ENCODE data around the gene CAV3. TPM values are rescaled to one million over a fixed set of nuclear protein-coding genes. Genes with fewer than 3 reads are reported as not detected.

CAV3 gene
- polyA plus RNA-seq, 3 donors: not detected

- Histone ChIP-seq H3K27me3 (ENCODE audit: control insufficient read depth in 2 of 2, insufficient read depth in 2 of 2, low read length in 2 of 2) (no peaks in the 10 kb centered on the region), H3K79me2 (ENCODE audit: insufficient read depth, low read length) (no peaks in the 10 kb centered on the region), H3K9me3 (replicated peaks in 1 of 2; ENCODE audit: control insufficient read depth in 1 of 2, insufficient read depth in 1 of 2, low read length in 2 of 2) (no peaks in the 10 kb centered on the region), H3K36me3 (replicated peaks in 1 of 2; ENCODE audit: control insufficient read depth in 1 of 2, insufficient read depth in 2 of 2, low read length in 2 of 2) (no peaks in the 10 kb centered on the region), H3K9ac (ENCODE audit: insufficient read depth, low read length, poor library complexity, severe bottlenecking) (no peak overlapping the region), H3K4me3 (replicated peaks in 1 of 3; ENCODE audit: low read depth in 2 of 3, low read length in 3 of 3) (no peak overlapping the region), H4K20me1 (ENCODE audit: insufficient read depth, low read length) (no peaks in the 10 kb centered on the region), H2AFZ (ENCODE audit: insufficient read depth, low read depth, low read length, poor library complexity, severe bottlenecking) (no peak overlapping the region), H3K4me1 (ENCODE audit: control insufficient read depth in 1 of 2, insufficient read depth in 2 of 2, low read length in 2 of 2) (no peaks in the 10 kb centered on the region), H3K27ac (ENCODE audit: low read depth in 1 of 2, low read length in 2 of 2) (no peak overlapping the region), H3K4me2 (replicated peaks; ENCODE audit: extremely low read depth, low read length, poor library complexity, severe bottlenecking) (no peak overlapping the region)
- DNase-seq: no peak
- H3K4me3 Mint-ChIP-seq: no peak overlapping the region
- H3K9me3 Mint-ChIP-seq: no peaks in the 10 kb centered on the region
- H3K27ac Mint-ChIP-seq: no peak overlapping the region
- H3K27me3 Mint-ChIP-seq (ENCODE audit: low read depth in 3 of 3): peaks cover 0 to 16% (median 9%) of the 10 kb centered on the region in 3 donors
- intact Hi-C loops (cut with micrococcal nuclease): no loop called here
- no CpG with 5 or more reads among the region's 1 CpG for WGBS (ENCODE audit: insufficient coverage)
- TF ChIP-seq CTCF (IDR thresholded peaks at IDR 0.05): no peak
- H3K36me3 Mint-ChIP-seq: no peaks in the 10 kb centered on the region
- no peaks in the 10 kb centered on the region for H3K4me1 Mint-ChIP-seq
Observed at GRCh38 chr3:8734908-8735307, 1.3 kb downstream of the CAV3 start.

GRCh38 chr3:8736436-8736835, 2.8 kb downstream of the CAV3 start:
- Mint-ChIP-seq H3K9me3 (no peaks in the 10 kb centered on the region), H3K27ac (no peak overlapping the region), H3K4me3 (no peak overlapping the region), H3K4me1 (no peaks in the 10 kb centered on the region), H3K27me3 (ENCODE audit: low read depth in 3 of 3) (peaks cover 0 to 16% (median 13%) of the 10 kb centered on the region in 3 donors), H3K36me3 (no peaks in the 10 kb centered on the region)
- TF ChIP-seq CTCF (IDR thresholded peaks at IDR 0.05): no peak
- Histone ChIP-seq H2AFZ (ENCODE audit: insufficient read depth, low read depth, low read length, poor library complexity, severe bottlenecking) (no peak overlapping the region), H3K4me2 (replicated peaks; ENCODE audit: extremely low read depth, low read length, poor library complexity, severe bottlenecking) (no peak overlapping the region), H3K27me3 (ENCODE audit: control insufficient read depth in 2 of 2, insufficient read depth in 2 of 2, low read length in 2 of 2) (peaks cover 0 to 3% of the 10 kb centered on the region in 2 donors), H3K9ac (ENCODE audit: insufficient read depth, low read length, poor library complexity, severe bottlenecking) (no peak overlapping the region), H3K4me1 (ENCODE audit: control insufficient read depth in 1 of 2, insufficient read depth in 2 of 2, low read length in 2 of 2) (no peaks in the 10 kb centered on the region), H3K9me3 (replicated peaks in 1 of 2; ENCODE audit: control insufficient read depth in 1 of 2, insufficient read depth in 1 of 2, low read length in 2 of 2) (no peaks in the 10 kb centered on the region), H3K79me2 (ENCODE audit: insufficient read depth, low read length) (no peaks in the 10 kb centered on the region), H3K36me3 (replicated peaks in 1 of 2; ENCODE audit: control insufficient read depth in 1 of 2, insufficient read depth in 2 of 2, low read length in 2 of 2) (no peaks in the 10 kb centered on the region), H4K20me1 (ENCODE audit: insufficient read depth, low read length) (no peaks in the 10 kb centered on the region), H3K4me3 (replicated peaks in 1 of 3; ENCODE audit: low read depth in 2 of 3, low read length in 3 of 3) (no peak overlapping the region), H3K27ac (ENCODE audit: low read depth in 1 of 2, low read length in 2 of 2) (no peak overlapping the region)
- WGBS (ENCODE audit: insufficient coverage): over 99% methylated on average over 9 of the region's 11 CpGs
- DNase-seq: no peak
- intact Hi-C loops (cut with micrococcal nuclease): no loop called here

Measured in CD14-positive monocyte (primary cell).